Measurements from ENCODE around the gene ASB7.
"Not testable (repeated sequence)": the region's sequence is repeated elsewhere in the genome, so short reads cannot be mapped to it uniquely, and the experiment has no call there.

The ASB7 gene, protein sequence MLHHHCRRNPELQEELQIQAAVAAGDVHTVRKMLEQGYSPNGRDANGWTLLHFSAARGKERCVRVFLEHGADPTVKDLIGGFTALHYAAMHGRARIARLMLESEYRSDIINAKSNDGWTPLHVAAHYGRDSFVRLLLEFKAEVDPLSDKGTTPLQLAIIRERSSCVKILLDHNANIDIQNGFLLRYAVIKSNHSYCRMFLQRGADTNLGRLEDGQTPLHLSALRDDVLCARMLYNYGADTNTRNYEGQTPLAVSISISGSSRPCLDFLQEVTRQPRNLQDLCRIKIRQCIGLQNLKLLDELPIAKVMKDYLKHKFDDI
- 50.2 to 55.9 reads per million in 2 donors for total RNA-seq

DNA sequence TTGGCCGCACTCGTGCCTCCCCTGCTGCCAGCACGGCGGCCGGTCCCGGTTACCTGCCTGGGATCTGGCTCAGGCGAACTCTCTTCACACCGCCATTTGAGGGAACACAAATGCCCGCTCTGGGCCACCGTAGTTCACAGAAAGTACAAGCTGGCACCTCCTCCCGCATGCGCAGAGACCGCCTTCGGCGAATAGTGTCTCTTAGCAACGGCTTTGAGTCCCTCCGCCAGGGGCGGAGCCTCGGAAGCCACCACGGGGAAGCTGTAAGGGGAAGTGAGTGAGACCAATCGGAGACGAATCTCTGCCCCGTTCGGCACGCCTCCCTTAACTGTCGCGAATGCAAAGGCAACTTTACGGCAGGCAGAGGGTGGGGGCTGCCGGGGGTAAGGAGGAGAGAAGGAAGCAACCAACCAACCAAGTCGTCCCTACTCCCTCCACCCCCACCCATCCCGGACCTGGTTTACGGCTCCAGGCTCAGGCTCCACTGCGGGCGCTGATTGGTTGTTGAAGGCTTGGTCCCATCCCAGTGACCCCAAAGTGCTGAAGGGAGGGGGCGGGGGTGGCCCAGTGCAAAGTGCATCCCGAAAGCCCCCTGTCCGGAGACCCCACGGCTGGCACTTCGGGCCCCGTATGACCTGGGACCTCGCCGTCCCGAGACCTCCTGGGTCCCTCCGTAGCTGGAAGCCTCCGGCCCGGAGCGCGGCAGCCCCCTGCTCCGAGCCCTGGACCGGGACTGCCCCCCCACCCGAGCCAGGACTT, at the start of gene ASB7, which contains the start of gene LINS1:
Gene ASB7, plus strand, starts transcription at position 526 of the 759 bp plus-strand sequence. CDS start 9,628 bp downstream, outside the sequence.
Gene LINS1, minus strand, starts transcription at position 121 of the 759 bp plus-strand sequence. CDS start 21,342 bp downstream, outside the sequence.
- DNase-seq: peak; percentile 88

- DNase-seq: no peak
Measured at GRCh38 chr15:100553468-100553867, 48.9 kb upstream of the ASB7 start.

- peak; percentile 15 for DNase-seq
Measured at GRCh38 chr15:100558771-100559254, 43.6 kb upstream of the ASB7 start.

DNA sequence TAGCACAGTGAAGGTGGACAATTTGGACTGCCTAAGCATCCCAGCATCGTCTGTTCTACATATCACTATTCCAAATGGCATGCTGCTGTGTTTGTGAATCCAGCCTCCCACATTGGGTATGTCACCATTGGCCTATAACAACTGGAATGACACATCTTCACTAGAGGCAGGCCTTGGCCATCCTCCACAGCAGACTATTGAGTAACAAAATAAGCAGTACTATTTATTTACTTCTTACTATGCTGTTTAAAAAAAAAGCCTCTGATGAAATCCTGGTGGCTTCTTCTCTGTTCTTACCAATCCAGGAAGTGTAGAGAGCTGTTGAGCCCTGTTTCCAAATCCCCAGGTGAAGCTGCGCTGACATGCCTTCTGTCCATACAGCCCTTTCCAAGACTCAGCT, 43.1 kb upstream of the ASB7 start:
- DNase-seq: no peak

DNA sequence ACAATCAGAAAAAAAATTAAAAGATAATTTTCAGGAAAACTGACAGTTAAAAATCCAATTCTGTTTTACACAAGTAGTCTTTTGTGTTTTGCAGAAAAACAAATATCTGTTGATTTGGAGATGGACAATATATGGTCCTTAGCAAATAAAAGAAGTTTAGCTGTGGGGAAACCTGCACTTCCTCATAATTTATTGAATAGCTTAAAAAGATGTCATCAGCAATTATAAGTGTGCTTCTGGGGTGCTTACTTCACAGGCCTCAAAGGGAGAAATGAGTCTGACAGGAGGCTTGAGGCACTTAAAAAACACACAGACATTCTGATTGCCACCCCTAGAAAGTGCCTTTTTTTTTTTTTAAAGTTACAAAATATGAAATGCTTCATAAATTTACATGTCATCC, 42.1 kb upstream of the ASB7 start:
- no peak for DNase-seq

DNA sequence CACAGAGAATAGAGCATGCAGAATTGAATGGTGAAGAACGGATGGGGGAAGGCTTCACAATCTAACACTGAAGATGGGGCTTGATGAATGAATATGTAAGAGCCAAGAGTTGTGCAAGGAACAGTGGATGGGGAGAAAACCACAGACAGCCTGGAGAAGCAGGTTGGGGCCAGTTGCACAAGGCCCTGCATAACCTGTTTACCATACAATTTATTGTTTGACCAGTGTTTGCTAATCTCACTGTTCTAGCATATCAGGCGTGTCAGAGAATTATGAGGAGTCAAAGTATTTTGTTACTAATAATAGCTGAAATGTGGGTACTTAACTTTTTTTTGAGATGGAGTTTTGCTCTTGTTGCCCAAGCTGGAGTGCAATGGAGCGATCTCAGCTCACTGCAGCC, 36.8 kb upstream of the ASB7 start:
- no peak for DNase-seq

DNA sequence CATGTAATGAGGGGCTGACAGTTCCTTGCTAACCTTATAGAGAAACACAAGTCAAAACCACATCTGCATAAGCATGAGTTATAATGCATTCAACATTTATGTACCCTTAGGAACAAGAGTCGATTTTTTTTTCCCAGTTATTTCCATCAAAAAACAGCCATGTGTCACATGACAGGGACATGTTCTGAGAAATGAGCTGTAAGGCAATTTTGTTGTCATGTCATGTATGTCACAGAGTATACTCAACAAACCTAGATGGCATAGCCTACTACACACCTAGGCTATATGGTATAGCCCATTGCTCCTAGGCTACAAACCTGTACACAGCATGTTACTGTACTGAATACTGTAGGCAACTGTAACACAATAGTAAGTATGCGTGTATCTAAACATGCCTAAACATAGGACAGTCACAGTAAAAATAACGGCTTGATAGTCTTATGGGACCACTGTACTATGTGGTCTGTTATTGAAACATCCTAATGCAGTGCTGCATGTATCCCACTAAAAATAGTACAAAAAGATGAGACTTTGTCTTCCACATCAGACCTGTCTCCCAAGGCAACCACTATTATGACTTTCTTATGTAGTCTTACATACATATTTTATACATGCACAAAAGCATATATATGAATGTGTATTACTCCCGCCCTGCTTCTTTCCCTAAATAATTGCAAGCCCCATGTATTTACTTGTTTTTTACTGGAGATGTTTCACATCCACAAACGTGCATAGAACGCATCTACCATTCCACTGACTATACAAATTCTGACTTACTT, 35.4 kb upstream of the ASB7 start:
- DNase-seq: no peak

GRCh38 chr15:100569391-100569790, 33.0 kb upstream of the ASB7 start:
- no peak for DNase-seq

- no peak for DNase-seq
Measured at GRCh38 chr15:100570275-100570674, 32.1 kb upstream of the ASB7 start.

GRCh38 chr15:100570735-100571313, 31.6 kb upstream of the ASB7 start:
- DNase-seq: no peak

GRCh38 chr15:100571592-100572167, 30.7 kb upstream of the ASB7 start:
- no peak for DNase-seq

DNA sequence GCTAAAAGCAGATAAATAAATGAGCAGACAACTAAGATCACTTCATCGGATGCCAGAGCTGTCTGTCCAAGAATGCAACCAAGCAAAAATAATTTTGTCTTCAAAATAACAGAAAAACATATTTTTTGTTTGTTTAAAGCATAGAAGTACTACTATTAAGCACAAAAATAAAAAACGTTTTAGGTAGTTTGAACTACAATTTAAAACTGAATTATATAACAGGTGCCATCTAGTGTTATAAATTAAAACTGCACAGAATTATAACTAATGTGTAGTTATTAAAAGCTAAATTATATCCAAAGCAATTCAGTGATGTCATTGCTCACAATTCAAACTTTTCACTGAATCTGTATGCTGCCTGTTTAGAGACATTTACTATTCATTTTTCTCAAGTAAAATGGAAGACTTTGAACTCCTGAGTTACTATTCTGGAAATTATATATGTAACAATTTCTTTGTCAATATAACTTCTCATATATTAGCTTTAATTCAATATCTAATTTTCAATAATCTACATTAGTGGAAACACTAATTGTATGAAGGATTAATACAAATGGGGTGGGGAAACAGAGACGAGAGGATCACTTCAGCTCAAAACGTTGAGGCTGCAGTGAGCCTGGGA, 29.9 kb upstream of the ASB7 start:
- DNase-seq: no peak

- no peak for DNase-seq
Measured at GRCh38 chr15:100573526-100573925, 28.9 kb upstream of the ASB7 start.

DNA sequence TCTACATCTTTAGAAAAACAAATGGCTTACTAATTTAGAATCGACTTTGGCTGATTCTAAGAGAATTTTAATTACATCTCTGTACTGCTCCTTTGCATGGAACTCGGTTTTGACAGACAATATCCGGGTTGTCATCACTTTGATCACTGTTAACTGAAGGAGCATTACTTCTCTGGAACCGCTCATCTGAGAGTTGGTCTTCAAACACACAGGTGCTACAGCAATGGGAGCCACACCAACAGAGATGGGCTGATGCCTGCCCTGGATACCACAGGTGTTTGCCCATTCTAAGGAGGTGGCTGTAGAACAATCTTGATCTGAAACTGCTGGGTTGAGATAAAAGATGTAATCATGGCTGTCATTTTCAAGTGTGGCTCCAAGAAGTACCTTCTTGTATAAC, 22.0 kb upstream of the ASB7 start:
- no peak for DNase-seq

- DNase-seq: no peak
Measured at GRCh38 chr15:100588638-100589242, 13.6 kb upstream of the ASB7 start.

DNA sequence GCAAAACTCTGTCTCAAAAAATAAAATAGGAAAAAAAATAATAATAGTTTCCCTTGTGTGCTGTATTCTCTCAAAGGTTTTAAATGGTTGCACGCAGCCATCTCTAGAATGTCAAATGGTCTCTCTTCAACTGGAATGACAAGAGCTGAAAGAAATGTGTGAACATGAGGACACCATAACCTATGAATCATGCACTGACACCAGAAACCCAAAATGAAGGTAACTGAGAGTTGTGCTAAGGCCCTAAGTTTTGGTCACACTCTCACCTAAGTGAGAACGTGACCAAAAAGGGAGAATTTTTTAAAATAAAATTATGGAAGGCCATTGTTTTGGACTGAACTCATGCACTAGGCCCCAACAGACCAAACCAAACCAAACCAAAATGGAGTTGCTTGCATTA, 11.2 kb upstream of the ASB7 start:
- DNase-seq: not testable (repeated sequence)

- no peak for DNase-seq
Measured at GRCh38 chr15:100591835-100592234, 10.6 kb upstream of the ASB7 start.

GRCh38 chr15:100592898-100593297, 9.5 kb upstream of the ASB7 start:
- no peak for DNase-seq

DNA sequence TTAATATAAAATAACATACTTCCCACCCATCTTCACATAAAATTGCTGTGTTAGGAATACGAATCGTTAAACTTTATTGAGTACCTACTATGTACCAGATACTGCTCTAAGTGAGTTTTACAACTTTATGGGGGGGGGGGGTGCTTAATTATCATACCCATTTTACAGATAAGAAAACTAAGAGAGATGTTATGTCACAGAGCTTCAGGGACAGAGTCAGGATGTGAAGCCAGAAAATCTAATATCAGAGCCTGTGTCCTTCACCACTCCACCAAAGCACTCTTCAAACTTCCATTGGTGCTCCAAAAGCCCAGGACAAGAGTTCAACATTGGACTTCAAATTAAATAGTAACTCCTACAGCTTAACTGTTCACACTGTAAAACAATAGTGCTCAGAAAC, 9.0 kb upstream of the ASB7 start:
- DNase-seq: no peak

GRCh38 chr15:100595964-100596363, 6.4 kb upstream of the ASB7 start:
- no peak for DNase-seq

DNA sequence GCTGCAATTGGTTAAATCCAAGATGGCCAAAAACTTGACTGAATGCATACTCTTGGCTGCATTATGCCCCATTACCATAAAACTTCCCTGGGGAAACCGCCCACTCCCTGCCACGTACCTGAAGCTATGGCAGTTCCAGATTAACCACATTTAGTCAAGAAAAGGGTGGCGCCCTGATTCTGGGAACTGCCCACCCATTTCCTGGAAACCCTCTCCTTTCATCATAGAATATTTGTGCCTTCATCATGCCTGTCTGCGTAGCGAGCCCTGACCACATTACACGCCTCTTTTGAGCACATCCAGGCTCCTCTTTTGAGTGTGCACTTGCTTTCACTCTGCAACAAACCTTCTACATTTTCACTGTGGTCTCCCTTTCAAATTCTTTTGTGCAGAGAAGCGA, 5.6 kb upstream of the ASB7 start:
- DNase-seq: no peak

Data from activated gamma-delta T cell (primary cell).